SK-N-SH treated with all-trans-retinoic acid at 6 μM for 48 hours (cell line): Measurements from ENCODE around the gene MRPL38.

Experiments used
- ARNTL ChIP-seq: fragments of 450-650 bp; formaldehyde crosslinking; IDR thresholded peaks from 2 replicates; pipeline ENCODE4 v1.5.0; 2020; ENCODE audit warnings: low read depth, mild to moderate bottlenecking, moderate library complexity, borderline replicate concordance
- RARB ChIP-seq: fragments of 250-450 bp; sonication (Bioruptor Pico); IDR thresholded peaks from 2 replicates; pipeline ENCODE4 v1.8.0; 2021; ENCODE audit warnings: mild to moderate bottlenecking, moderate library complexity
- SNAI2 ChIP-seq: fragments of 250-450 bp; sonication (Bioruptor Pico); IDR thresholded peaks from 2 replicates; pipeline ENCODE4 v1.5.0; 2020; ENCODE audit warnings: mild to moderate bottlenecking, moderate library complexity
- TCF4 ChIP-seq: fragments of 250-450 bp; sonication (Bioruptor Pico); IDR thresholded peaks from 2 replicates; pipeline ENCODE4 v1.8.0; 2021; ENCODE audit warnings: mild to moderate bottlenecking, moderate library complexity, borderline replicate concordance
- TOX ChIP-seq: fragments of 250-450 bp; sonication (Bioruptor Pico); IDR thresholded peaks from 2 replicates; pipeline ENCODE4 v1.8.0; 2021; ENCODE audit warnings: mild to moderate bottlenecking, moderate library complexity, borderline replicate concordance
- ZFP3 ChIP-seq: fragments of 250-450 bp; sonication (Bioruptor Pico); IDR thresholded peaks from 2 replicates; pipeline ENCODE4 v1.5.0; 2020; ENCODE audit warnings: mild to moderate bottlenecking, moderate library complexity
- ZFP30 ChIP-seq: fragments of 450-650 bp; formaldehyde crosslinking; IDR thresholded peaks from 2 replicates; pipeline ENCODE4 v1.5.0; 2022; ENCODE audit warnings: mild to moderate bottlenecking, moderate library complexity
- TF ChIP-seq, protein P1 (sequence below): fragments of 250-450 bp; sonication (Bioruptor Pico); IDR thresholded peaks from 2 replicates; pipeline ENCODE4 v1.5.1; 2020; ENCODE audit warnings: low read depth, mild to moderate bottlenecking, moderate library complexity
- TF ChIP-seq, protein P2 (sequence below): fragments of 250-450 bp; sonication (Bioruptor Pico); IDR thresholded peaks from 2 replicates; pipeline ENCODE4 v1.8.0; 2021; ENCODE audit warnings: low read depth, mild to moderate bottlenecking, moderate library complexity, borderline replicate concordance
- TF ChIP-seq, protein P3 (sequence below): fragments of 250-450 bp; sonication (Bioruptor Pico); IDR thresholded peaks from 2 replicates; pipeline ENCODE4 v1.8.0; 2020; ENCODE audit warnings: mild to moderate bottlenecking, moderate library complexity, borderline replicate concordance
- TF ChIP-seq, protein P4 (sequence below): fragments of 250-450 bp; sonication (Bioruptor Pico); IDR thresholded peaks from 2 replicates; pipeline ENCODE4 v1.5.0; 2020; ENCODE audit warnings: mild to moderate bottlenecking, moderate library complexity

DNA sequence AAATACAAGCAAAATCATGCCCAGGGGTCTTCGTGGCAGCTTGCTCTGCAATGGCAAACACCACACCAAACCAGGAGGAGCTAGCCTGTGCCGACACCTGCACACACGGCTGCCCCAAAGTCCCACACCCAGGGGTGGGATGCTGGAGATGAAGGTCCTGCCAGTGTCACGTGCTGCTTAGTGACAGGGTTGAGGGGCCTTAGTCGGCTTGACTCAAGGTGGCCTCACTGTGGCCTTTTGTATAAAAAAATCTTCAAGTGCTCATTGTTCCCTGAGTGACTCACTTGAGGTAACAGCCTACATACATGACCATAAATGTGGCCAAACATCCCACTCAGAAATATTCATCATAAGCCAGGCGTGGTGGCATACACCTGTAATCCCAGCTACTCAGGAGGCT is 15.2 kb downstream of the MRPL38 start:
- TF ChIP-seq ZFP3 (CRISPR knock-in tag): no peak
- TF ChIP-seq, protein P1, sequence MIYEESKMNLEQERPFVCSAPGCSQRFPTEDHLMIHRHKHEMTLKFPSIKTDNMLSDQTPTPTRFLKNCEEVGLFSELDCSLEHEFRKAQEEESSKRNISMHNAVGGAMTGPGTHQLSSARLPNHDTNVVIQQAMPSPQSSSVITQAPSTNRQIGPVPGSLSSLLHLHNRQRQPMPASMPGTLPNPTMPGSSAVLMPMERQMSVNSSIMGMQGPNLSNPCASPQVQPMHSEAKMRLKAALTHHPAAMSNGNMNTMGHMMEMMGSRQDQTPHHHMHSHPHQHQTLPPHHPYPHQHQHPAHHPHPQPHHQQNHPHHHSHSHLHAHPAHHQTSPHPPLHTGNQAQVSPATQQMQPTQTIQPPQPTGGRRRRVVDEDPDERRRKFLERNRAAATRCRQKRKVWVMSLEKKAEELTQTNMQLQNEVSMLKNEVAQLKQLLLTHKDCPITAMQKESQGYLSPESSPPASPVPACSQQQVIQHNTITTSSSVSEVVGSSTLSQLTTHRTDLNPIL (CRISPR knock-in tag): no peak
- TF ChIP-seq, protein P2, sequence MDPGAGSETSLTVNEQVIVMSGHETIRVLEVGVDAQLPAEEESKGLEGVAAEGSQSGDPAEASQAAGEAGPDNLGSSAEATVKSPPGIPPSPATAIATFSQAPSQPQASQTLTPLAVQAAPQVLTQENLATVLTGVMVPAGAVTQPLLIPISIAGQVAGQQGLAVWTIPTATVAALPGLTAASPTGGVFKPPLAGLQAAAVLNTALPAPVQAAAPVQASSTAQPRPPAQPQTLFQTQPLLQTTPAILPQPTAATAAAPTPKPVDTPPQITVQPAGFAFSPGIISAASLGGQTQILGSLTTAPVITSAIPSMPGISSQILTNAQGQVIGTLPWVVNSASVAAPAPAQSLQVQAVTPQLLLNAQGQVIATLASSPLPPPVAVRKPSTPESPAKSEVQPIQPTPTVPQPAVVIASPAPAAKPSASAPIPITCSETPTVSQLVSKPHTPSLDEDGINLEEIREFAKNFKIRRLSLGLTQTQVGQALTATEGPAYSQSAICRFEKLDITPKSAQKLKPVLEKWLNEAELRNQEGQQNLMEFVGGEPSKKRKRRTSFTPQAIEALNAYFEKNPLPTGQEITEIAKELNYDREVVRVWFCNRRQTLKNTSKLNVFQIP: no peak
- no peak for TF ChIP-seq ARNTL (CRISPR knock-in tag)
- TF ChIP-seq, protein P3, sequence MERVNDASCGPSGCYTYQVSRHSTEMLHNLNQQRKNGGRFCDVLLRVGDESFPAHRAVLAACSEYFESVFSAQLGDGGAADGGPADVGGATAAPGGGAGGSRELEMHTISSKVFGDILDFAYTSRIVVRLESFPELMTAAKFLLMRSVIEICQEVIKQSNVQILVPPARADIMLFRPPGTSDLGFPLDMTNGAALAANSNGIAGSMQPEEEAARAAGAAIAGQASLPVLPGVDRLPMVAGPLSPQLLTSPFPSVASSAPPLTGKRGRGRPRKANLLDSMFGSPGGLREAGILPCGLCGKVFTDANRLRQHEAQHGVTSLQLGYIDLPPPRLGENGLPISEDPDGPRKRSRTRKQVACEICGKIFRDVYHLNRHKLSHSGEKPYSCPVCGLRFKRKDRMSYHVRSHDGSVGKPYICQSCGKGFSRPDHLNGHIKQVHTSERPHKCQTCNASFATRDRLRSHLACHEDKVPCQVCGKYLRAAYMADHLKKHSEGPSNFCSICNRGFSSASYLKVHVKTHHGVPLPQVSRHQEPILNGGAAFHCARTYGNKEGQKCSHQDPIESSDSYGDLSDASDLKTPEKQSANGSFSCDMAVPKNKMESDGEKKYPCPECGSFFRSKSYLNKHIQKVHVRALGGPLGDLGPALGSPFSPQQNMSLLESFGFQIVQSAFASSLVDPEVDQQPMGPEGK (CRISPR knock-in tag): no peak
- no peak for TF ChIP-seq ZFP30 (CRISPR knock-in tag)
- no peak for TF ChIP-seq RARB (CRISPR knock-in tag)
- no peak for TF ChIP-seq SNAI2 (CRISPR knock-in tag)
- no peak for TF ChIP-seq TOX (CRISPR knock-in tag)
- TF ChIP-seq, protein P4, sequence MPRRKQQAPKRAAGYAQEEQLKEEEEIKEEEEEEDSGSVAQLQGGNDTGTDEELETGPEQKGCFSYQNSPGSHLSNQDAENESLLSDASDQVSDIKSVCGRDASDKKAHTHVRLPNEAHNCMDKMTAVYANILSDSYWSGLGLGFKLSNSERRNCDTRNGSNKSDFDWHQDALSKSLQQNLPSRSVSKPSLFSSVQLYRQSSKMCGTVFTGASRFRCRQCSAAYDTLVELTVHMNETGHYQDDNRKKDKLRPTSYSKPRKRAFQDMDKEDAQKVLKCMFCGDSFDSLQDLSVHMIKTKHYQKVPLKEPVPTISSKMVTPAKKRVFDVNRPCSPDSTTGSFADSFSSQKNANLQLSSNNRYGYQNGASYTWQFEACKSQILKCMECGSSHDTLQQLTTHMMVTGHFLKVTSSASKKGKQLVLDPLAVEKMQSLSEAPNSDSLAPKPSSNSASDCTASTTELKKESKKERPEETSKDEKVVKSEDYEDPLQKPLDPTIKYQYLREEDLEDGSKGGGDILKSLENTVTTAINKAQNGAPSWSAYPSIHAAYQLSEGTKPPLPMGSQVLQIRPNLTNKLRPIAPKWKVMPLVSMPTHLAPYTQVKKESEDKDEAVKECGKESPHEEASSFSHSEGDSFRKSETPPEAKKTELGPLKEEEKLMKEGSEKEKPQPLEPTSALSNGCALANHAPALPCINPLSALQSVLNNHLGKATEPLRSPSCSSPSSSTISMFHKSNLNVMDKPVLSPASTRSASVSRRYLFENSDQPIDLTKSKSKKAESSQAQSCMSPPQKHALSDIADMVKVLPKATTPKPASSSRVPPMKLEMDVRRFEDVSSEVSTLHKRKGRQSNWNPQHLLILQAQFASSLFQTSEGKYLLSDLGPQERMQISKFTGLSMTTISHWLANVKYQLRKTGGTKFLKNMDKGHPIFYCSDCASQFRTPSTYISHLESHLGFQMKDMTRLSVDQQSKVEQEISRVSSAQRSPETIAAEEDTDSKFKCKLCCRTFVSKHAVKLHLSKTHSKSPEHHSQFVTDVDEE (CRISPR knock-in tag): no peak
- no peak for TF ChIP-seq TCF4
